Left ventricle myocardium superior (tissue), 1 donor: ENCODE data around the gene RSPH10B2. TPM values are rescaled to one million over a fixed set of nuclear protein-coding genes. Genes with fewer than 3 reads are reported as not detected.
"Not testable (repeated sequence)": the region's sequence is repeated elsewhere in the genome, so short reads cannot be mapped to it uniquely, and the experiment has no call there.

Experiments used
- ATAC-seq: fragments of 200-7000 bp; cut with Tn5 transposase; one replicate; pipeline ENCODE4 v1.9.1; 2020; ENCODE audit warnings: mild to moderate bottlenecking, moderate library complexity
- DNase-seq: peaks from one replicate; pipeline ENCODE4 v3.0.0-alpha.2; 2020
- intact Hi-C: fragments of 100-400 bp; cut with micrococcal nuclease; formaldehyde crosslinking; loops from one replicate; pipeline ENCODE4 v1.11.0; 2022
- total RNA-seq: library from RNA; stranded (reverse); fragmentation: NEBNext Ultra II Directional; extraction: Animal tissue kit (Norgen Biotek cat#: 25700); gene quantifications from one replicate; pipeline ENCODE4 v1.2.1, GENCODE V29; 2021
- donor health status: DM: no; HTN: yes; CAD: no; lungs with severe emphysema.

RSPH10B2 gene
- total RNA-seq, 1 donor from 2014 or later, result not detected

DNA sequence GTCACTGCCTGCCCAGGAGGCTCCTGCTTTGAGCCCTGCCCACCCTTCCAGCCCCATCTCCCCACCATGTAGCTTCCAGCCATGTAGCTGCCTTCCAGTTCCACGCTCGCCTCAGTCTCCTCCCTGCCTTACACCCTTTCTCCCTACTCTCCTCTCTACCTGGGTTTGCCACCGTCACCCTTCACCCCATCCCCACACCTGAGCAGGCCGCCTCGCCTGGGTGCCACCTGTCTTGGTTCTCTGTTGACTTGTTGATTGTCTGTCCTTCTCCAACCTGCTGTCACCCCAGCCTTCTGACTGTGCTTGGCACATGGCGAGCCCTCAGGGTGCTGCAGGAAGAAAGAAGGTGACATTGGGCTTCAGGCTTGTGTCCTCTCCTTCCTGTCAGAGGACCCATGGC is 3.7 kb upstream of the RSPH10B2 start:
- intact Hi-C loops, ATAC-seq, DNase-seq: not testable (repeated sequence)

DNA sequence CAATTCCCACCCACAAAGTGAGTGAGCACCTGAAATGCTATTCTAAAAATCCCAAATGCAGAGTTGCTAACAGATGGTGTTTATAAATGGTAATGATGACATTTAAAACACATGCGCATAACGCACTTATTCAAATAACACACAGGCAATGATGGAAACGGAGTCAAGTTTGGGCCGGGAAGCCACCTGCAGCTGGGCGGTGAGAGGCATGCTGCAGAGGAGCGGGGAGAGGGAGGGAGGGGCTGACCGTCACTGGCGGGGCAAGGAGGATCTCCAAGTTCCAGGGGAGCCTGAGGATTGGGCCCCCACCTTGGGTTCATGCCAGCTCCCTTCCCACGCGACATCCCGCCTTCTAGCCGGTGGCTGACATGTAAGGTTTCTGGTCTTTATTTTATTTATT is 7.3 kb downstream of the RSPH10B2 start:
- intact Hi-C loops, DNase-seq, ATAC-seq: not testable (repeated sequence)

DNA sequence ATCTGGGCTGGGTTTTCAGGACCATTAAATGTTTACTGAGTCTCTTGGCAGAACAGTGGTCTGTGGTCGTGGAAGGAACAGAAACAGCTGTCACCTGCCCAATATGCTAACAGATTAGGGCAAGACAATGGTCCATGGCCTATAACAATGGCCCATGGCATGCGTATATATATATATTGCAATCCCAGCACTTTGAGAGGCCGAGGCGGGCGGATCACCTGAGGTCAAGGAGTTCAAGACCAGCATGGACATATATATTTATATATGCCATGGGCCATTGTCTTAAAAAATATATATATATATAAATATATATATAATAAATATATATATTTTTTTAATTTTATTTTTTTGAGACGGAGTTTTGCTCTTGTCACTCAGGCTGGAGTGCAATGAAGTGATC is 27.7 kb downstream of the RSPH10B2 start:
- ATAC-seq, intact Hi-C loops: not testable (repeated sequence)
- DNase-seq, result peak; percentile 16

DNA sequence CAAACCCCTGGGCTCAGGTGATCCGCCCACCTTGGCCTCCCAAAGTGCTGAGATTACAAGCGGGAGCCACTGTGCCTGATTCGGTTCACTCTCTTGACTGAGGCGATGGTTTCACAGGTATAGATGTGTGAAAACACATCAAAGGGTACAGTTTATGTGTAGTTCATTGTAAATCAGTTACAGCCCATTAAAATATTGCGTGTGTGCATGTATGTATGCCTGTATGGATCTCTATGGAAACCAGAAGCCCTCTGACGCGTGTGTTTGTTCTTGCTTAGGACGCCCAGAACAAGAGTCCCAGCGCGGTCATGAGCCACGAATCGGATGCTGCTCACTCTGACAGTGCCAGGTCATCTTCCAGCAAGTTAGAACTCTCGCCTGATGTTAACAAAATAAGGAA is 35.5 kb downstream of the RSPH10B2 start:
- DNase-seq, ATAC-seq, intact Hi-C loops: not testable (repeated sequence)

DNA sequence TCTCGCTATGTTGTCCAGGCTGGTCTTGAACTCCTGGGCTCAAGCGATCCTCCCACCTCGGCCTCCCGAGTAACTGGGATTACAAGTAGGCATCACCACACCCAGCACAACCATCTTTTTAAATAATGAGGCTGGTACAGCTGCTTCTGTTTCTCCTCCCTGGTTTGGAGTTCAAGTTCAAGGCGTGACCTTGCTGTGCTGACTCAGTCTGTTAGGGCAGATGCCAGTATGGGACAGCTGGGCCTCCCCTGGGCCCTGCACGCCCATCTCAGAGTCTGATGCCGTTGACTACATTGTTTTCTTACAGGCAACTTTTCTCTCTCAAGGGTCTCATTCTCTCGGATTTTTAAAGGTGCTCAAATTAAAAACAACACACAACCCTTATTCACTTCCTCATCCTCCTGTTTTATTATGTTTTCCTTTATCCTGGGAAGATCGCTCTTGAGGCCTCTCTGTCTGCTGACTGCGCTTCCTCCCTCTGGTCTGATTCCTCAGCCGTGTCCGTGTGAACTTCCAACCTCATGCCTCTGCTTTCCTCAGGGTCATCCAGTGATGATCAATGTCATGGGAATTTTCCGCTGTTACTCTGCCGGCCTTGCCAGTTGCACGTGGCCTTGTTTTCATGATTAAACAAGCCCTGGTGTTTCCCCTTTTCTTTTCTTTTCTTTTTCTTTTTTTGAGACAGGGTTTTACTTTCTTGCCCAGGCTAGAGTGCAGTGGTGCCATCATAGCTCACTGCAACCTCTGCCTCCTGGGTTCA is 38.4 kb downstream of the RSPH10B2 start:
- ATAC-seq, result peak; percentile 53
- DNase-seq, intact Hi-C loops: not testable (repeated sequence)

- peak; percentile 28 for ATAC-seq
- DNase-seq, intact Hi-C loops: not testable (repeated sequence)
Observed at GRCh38 chr7:6794276-6794675, 40.4 kb downstream of the RSPH10B2 start.

DNA sequence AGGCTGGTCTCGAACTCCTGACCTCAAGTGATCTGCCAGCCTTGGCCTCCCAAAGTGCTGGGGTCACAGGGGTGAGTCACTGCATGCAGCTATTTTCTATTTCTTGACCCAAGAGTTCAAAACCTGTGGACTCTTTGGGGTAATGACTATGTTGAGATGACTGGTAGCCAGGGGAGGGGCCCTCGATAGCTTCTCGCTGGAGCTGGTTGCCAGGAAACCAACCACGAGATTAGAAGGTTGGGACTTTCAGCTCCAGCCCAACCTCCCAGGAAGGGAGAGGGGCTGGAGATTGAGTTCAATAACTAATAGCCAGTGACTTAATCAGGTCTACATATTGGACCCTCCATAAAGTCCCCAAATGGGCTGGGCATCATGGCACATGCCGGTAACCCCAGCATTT is 43.3 kb downstream of the RSPH10B2 start:
- DNase-seq, intact Hi-C loops, ATAC-seq: not testable (repeated sequence)

GRCh38 chr7:6798047-6798446 is 44.1 kb downstream of the RSPH10B2 start:
- ATAC-seq, DNase-seq, intact Hi-C loops: not testable (repeated sequence)

GRCh38 chr7:6799887-6800286 is 46.0 kb downstream of the RSPH10B2 start:
- intact Hi-C loops, ATAC-seq, DNase-seq: not testable (repeated sequence)

DNA sequence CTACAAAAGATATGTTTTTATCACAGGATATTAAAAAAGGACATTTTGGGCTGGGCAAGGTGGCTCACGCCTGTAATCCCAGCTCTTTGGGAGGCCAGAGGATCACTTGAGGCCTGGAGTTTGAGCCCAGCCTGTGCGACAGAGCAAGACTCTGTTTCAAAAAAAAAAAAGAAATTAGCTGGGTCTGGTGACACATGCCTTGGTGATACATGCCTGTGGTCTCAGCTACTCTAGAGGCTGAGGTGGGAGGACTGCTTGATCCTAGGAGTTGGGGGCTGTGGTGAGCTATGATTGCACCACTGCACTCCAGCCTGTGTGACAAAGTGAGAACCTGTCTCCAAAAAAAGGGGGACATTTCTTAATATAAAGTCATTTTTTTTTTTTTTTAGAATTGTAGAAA is 46.4 kb downstream of the RSPH10B2 start:
- ATAC-seq, intact Hi-C loops, DNase-seq: not testable (repeated sequence)

DNA sequence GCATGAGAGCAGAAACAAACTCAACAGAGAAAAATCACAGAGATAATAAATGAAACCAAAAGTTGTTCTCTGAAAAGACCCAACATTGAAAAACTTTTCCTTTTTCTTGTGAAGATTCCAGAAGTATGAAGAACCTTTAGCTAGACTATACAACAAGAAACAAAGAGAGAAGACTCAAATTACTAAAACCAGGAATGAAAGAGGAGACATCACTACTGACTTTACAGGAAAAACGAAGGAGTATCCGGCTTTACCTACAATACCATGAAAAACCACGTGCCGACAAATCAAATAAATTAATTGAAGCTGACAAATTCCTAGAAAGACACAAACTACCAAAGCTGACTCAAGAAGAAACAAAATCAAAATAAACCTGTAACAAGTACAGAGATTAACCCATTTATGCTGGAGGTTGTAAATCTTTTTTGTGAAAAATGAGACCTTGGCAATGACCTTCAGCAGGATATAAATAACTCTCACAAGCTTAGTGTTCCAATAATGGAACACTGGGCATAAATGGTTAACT is 53.6 kb downstream of the RSPH10B2 start:
- ATAC-seq, DNase-seq, intact Hi-C loops: not testable (repeated sequence)

DNA sequence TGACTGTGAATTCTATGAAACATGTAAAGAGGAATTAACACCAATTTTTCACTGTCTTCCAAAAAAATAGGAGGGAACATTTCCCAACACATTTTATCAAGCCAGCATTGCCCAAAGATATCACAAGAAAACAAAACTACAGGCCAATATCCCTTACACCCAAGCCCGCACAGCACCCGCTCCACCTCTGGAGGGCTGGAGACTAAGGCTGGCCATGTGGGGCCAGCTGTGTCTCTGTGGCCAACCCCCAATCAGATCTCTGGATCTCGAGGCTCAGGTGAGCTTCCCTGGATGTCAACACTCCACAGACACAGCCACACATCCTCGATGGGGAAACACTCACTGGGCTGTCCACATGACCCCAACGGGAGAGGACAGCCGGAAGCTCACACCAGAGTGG is 54.1 kb downstream of the RSPH10B2 start:
- intact Hi-C loops, ATAC-seq, DNase-seq: not testable (repeated sequence)

DNA sequence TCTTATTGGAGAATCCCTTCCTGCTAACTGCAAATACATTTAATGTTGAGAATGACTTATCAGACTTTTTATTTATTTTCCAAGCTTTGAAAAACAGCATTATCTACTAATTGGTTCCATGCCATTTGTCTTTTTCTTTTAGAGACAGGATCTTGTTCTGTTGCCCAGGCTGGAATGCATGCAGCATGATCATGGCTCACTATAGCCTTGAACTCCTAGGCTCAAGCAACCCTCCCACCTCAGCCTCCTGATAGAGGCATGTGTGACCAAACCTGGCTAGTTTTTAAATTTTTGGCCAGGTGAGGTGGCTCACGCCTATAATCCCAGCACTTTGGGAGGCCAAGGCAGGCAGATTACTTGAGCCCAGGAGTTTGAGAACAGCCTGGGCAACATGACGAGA is 59.1 kb downstream of the RSPH10B2 start:
- DNase-seq, ATAC-seq, intact Hi-C loops: not testable (repeated sequence)

DNA sequence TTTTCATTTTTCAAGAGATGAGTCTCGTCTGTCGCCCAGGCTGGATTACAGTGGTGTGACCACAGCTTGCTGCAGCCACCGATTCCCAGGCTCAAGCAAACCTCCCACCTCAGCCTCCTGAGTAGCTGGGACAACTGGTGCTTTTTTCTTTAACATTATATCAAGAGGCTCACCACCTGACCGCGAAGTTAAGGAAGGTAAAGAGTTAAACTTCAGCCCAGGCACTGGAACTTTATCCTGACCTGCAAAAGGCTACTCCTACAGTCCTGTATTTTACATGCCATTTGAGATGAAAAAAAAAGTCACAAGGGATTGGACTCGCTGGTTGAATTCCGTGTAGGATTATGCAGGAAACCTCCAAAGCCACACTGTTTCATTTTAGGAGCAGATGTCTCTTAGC is 61.6 kb downstream of the RSPH10B2 start:
- ATAC-seq, DNase-seq, intact Hi-C loops: not testable (repeated sequence)

GRCh38 chr7:6821622-6822021 is 67.7 kb downstream of the RSPH10B2 start:
- DNase-seq, ATAC-seq, intact Hi-C loops: not testable (repeated sequence)

DNA sequence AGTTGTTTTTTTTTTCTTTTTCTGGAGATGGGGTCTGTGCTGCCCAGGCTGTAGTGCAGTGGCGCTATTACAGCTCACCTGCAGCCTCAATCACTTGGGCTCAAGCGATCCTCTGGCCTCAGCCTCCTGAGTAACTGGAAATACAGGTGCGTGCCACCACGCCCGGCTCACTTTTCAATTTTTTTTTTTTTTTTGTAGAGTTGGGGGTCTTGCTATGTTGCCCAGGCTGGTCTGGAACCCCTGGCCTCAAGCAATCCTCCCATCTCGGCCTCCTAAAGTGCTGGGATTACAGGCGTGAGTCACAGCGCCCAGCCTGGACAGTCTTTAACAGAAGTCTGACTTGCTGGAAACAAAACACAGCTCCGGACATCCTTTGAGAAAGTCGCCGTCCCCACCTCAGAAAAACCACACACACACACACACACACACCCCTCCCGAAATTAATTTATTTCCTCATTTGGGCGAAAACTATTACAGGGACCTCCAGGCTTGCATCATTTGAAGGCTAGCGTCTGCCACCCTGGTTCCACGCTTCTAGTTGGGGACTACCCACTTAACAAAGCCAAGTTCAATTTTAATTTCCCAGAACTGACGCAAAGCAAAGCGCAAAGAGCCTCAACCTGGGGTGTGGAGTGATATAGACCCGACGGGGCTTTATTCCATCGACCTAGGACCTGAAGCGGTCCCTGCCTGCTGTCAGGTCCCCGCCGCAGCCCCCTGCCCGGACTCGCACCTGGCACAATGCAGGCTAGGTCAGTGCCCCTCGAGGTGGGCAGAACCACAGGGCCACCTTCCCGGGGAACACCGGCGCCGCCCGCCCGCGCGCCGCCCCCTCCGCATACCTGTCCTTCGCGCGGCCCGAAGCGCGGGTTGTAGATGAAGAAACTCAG is 71.6 kb downstream of the RSPH10B2 start:
- DNase-seq, intact Hi-C loops: not testable (repeated sequence)
- peak; percentile 25 for ATAC-seq

DNA sequence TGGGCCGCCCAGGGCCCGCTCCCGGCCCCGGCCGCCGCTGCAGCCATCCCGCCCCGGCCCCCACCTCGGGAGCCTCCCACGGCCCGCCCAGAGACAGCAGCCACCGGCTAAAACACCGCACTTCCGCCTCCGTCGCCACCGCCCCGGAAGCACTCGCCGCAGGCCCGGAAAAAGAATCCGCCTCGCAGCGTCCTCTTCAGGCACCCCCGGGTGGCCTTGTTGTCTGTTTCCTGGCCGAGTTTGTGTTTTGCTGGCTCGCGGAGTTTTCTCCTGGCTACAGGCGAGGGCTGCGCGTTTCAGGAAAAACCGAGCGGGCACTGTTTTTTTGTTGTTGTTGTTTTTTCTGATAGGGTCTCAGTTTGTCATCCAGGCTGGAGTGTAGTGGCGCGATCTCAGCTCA is 72.2 kb downstream of the RSPH10B2 start, which contains the start of gene CCZ1B:
Gene CCZ1B (minus strand): TSS at position 125 of the 400 bp plus-strand sequence. CDS start 78 bp downstream, at position 47.
- peak; percentile 90 for DNase-seq
- intact Hi-C loops, result not testable (repeated sequence)
- peak; percentile 99 for ATAC-seq

GRCh38 chr7:6827180-6827579 is 73.3 kb downstream of the RSPH10B2 start:
- ATAC-seq, intact Hi-C loops, DNase-seq: not testable (repeated sequence)

DNA sequence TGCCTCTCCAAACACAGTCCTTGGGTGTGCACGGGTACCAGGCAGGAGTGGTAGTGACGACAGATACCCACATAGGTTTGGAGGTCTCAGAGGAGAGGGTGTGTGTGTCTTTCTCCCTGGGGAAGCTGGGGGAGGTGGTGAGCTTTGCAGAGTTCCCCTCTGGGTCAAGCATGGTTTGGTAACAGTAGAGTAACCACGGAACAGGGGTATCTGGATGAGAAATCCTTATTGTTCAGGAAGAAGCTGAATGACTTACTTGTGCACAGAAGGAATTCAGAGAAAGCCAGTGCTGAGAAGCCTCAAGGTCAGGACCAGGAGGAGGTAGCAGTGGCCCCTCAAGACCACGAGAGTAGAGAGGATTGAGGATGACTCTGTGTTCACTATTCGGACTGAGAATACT is 75.7 kb downstream of the RSPH10B2 start:
- intact Hi-C loops, ATAC-seq, DNase-seq: not testable (repeated sequence)
